HG03575 (cell line): Measurements from ENCODE around the gene GGCX.

Experiments used
- ATAC-seq: cut with Tn5 transposase; IDR thresholded peaks from one replicate; pipeline ENCODE4 v1.9.1; 2021; ENCODE audit not compliant: unreplicated experiment, insufficient number of reproducible peaks, low FRiP score; ENCODE audit errors: extremely low read depth

The GGCX gene

GRCh38 chr2:85527787-85528186, 33.5 kb downstream of the GGCX start:
- no peak for ATAC-seq

- ATAC-seq, result no peak
These were observed 35.7 kb downstream of the GGCX start for GRCh38 chr2:85525567-85525966.

- ATAC-seq, result no peak
These were observed 36.3 kb downstream of the GGCX start for GRCh38 chr2:85525029-85525428.

DNA sequence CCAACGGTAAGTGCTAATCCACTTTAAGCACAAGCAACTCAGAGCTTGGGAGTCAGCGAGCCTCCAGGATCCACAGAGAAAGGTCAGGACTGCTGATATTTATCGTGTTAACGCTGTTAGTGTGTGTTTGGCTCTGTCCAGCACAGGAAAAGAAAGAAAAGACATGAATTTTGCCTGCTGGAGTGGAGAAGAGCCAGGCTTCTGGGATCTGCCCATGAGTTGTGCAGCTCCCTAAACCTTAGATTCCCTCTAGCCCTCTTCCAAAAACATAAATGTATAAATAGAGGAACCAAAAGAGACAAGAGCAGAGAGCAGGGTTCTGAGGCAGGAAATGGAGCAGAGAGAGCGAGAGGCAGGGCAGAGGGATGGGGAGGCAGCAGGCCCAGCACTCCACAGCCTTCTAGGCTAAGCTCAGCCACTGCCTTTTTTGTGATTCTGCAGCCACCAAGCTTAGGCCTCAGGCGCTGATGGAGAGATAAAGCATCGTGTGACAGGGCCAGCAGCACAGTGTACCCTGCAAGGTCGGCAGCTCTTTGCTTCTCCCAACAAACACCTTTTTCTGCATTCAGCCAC, 36.9 kb downstream of the GGCX start:
- ATAC-seq, result no peak

GRCh38 chr2:85523903-85524335, 37.4 kb downstream of the GGCX start:
- no peak for ATAC-seq

GRCh38 chr2:85523062-85523902, 38.0 kb downstream of the GGCX start:
- ATAC-seq, result no peak

- no peak for ATAC-seq
These were observed 39.1 kb downstream of the GGCX start for GRCh38 chr2:85522090-85522647.

DNA sequence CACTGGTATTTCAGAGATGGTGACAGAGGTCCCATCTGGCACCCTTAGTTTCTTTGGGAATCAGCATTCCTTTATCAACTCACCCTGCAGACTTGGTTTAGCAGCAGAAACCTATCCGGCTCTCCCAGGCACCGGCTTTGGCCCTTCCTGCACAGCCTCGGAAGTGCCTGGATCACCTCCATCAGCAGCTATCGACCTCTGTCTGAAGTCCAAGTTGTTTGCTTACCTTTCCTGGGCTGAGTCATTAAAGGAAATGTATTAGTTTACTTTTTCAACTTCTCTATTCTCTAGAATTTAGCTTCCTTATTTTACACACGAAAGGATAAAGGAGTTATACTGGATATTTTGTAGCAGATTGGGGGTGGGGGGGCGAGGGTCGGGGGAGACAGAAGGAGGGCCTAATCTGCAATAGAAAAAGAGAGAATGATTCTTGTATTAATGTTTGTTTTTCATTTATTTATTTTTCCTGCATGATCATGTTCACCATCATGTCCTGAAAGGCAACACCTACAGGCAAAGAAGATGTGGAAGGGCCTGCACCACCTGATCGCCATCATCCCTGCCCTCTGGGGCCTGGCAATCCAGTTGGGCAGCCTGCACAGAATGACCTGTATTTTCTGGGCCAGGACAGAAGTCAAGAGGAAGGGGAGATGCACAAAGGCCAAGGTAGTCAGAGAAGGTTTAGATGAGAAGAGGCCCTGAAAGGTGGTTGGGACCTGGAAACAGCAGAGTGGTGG, 44.5 kb downstream of the GGCX start:
- ATAC-seq, result no peak

DNA sequence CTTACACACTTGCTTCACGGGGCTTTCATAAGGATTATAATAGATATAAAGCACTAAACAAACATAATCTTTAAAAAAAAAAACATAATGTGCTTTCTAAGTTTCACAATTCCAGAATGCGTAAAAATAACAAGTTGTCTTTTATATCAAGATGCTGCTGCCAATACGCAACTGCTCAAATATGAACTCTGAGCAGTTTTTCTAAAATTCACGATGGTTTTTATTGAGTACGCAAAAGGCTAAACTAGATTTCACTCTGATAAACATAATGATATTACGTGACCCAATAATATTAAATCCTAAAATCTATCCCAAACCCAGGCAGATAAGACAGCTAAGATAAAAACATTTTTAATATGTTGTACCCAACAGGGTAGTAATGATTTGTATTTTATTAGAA, 47.0 kb downstream of the GGCX start:
- ATAC-seq, result no peak

DNA sequence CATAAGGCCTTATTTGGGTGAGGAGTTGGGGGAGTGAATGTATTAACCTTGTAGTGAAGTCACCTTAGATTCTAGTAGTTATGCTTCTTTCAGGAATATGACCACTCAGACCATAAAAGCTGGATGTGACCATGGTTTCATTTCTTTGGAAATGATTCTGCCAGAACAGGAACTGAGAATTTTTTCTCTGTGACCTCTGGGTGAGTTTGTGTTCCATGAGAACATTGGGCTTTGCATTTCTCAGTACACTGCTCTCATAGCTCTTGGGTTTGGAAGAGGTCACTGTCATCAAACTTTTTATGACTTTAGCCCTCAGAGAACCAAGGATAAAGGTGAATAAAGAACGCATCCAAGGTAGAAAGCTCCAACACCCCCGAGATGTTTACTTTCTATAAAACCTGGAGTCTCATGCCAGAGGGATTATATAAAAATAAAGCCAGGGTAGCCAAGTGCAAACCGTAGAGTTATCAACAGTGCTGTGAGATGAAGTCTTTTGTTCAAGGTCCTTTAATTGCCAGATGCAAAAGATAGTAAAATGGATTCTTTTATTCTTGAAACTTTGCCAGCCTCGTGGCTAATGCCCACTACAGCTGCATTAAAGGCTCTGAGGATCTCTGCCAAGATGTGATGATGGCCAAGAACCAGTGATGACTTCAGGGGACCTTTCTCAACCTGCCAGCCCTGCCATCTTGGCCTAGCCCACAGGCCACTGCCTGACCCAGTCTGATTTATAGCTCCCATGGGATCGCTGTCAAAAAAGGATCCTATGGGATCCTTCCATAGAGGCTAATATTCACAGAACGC, 50.1 kb downstream of the GGCX start:
- no peak for ATAC-seq

DNA sequence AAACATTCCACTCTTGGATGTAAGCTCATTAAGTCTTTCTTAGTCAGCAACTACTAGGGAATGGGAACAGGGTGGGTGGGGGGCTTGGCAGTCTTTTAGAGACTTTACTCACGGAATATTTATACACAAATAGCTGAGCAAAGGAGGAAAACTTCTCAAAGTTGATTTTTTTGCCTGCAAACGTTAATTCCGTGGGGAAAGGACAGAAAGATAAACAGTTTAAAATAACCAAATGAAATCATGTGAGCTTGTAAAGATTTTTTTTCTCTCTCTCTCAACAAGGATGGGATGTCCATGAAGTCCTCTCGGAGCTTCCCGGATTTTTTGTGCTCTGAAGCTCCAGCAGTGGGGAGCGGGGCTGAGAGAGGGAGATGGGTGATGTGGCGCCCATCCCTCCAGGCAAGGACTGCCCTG, 54.5 kb downstream of the GGCX start:
- no peak for ATAC-seq

GRCh38 chr2:85505551-85506238, 55.6 kb downstream of the GGCX start:
- no peak for ATAC-seq

DNA sequence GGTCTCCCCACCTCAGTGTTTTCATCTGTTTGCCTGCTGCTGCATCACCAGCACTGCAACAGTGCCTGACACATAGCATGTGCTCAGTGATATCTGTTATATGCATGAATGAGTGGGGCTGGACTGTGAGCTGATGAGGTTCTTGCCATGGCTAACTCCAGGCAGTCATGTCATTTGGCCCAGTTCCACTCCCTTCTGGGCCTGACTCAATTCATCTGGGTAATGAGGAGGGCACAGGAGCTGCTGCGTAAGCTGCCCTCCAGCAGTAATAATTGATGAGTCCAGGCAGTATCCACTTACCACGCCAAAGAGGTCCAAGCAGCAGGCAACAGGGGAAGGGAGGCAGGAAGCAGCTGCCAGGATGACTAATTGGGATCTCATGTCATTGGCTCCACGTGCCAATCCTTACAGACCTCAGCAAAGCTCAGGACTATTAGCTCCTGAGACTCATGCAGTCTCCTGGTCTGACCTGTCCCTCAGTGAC, 56.5 kb downstream of the GGCX start:
- no peak for ATAC-seq

DNA sequence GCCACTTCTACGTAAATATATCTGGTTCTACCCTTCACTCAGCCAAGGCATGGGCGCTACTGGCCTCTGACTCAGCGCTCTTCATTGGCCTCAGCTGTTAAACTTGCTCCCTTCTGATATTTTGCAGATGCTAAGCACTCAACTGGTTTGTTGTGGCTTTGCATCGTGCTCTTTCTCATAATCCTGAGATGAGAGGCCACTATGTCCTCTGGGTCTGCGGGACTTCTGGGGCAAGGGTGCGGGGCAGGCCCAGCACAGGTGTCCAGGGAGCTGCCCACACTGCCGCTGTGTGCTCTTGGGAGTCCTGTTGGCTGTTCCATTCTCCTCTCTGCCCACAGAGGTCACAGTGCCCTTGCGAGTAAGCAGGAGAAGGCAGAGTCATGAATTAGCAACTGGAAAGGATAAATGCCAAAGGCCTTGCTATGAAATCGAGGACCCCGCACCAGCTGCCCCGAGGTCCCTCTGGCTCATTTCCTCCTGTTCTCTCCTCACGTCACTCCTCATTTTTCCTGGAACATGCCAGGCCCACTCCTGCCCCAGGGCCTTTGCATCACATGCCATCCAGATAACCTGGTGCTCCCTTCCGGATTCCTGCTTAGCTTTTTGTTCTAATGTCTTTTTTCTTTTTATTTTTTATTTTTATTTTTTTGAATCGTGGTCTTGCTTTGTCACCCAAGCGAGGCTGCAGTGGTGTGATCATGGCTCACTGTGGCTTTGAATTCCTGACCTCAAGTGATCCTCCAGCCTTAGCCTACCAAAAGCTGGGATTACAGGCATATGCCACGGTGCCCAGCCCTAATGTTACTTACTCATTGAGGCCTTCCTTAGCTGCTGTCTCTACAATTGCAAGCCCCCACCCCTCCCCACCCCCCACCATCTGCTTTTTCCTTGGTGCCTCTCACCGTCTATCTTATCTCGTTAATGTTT, 57.2 kb downstream of the GGCX start:
- ATAC-seq, result no peak

- no peak for ATAC-seq
These were observed 58.0 kb downstream of the GGCX start for GRCh38 chr2:85503168-85503850.

DNA sequence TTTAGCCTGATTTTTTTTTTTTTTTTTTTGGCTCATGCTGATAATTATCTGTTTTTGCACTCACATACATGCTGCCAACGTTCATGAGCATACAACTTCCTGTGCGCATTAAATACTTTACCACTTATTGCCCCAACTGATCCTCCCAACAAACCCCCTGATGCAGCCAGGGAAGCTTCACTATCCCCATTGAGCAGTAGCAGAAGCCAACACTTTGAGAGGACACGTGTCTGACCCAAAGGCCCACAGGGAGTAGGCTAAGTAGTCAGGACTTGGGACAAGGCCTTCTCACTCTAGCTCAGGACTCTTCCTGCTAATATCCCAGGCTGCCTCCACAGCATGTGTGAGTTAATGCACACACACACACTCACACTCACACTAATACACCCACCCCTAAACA, 58.6 kb downstream of the GGCX start:
- no peak for ATAC-seq

- no peak for ATAC-seq
These were observed 60.0 kb downstream of the GGCX start for GRCh38 chr2:85501248-85501647.
